CD4-positive, alpha-beta T cell treated with Interleukin-17A for 1 hour (primary cell): ENCODE measurements around the gene GRK1.

Experiments
- DNase-seq: peaks from one replicate; pipeline ENCODE4 v3.0.0-alpha.2; 2020

GRK1 gene

DNA sequence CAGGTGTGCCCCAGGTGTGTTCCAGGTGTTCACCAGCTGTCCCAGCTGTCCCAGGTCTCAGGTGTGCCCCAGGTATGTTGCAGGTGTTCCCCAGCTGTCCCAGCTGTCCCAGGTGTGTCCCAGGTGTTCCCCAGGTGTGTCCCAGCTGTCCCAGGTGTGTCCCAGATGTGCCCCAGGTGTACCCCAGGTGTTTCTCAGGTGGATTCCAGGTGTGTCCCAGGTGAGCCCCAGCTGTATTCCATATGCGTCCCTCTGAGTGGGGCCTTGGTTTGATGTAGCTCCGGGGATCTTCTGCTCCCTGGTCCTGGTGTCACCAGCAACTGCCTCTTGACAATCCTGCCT, 719 bp upstream of the GRK1 start:
- no peak for DNase-seq

DNA sequence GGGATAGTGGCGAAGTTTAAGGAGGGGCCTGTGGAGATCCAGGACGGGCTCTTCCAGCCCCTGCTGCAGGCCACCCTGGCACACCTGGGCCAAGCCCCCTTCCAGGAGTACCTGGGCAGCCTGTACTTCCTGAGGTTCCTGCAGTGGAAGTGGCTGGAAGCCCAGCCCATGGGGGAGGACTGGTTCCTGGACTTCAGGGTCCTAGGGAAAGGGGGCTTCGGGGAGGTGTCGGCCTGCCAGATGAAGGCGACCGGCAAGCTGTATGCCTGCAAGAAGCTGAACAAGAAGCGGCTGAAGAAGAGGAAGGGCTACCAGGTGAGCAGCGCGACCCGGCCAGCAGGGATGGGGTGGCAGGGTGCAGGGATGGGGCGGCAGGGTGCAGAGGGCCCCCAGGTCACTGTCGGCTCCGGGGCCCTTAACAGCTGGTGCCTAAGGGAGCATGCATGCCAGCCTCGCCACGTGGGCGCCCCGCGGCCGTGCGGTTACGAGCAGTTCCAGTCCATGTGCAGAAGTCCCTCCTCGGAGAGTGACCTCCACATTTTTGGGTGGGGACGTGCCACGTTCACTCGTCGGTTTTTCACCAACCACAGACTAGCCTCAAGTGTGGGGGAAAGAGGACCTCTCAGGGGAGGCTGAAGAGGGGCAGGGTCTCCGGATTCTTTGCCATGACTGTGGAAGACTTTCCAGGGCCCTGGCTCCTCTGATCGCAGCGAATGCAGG, 912 bp downstream of the GRK1 start:
- no peak for DNase-seq

DNA sequence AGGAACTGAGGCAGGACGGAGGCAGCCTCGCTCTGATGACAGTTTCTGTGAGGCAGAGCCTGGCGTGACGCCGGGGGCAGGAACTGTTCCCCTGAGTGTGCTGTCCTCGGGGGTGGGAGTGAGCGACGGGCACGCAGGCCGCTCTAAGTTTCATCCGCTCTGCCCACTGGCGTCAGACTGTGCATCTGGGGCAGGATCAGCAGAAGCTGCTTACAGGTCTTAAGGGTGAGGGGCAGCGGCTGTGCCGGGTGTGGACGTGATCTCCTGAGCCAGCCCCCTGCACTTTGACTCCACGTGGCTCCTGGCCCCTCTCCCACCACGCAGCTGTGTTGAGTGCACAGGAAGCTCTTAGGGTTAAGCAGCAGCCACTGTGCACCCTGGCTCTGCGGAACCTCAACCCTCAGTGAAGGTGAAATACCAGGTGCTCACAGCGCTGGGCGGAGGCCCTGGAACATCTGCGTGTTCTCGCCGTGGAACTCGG, 1.5 kb downstream of the GRK1 start:
- no peak for DNase-seq

DNA sequence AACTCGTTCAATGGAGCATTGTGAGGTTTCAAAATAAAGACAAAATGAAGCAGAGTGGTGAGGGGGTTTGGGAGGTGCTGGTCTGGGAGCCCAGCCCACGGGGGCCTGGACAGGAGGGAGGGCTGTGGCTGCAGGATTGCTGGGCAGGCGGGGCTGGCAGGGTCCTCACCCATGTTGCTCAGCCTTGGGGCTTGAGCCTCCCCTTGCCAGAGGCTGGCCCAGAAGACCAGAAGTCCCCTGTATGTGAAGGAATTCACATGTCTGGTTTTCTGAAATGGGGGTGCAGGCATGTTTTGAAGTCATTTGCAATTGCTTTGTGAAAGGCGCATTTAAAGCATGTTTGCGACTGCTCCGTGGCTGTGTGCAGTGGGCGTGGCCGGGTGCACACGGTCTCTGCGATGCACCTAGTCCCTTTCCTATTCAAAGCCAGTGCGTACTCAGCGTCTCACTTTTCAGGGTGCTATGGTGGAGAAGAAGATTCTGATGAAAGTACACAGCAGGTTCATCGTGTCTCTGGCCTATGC, 2.3 kb downstream of the GRK1 start:
- no peak for DNase-seq

DNA sequence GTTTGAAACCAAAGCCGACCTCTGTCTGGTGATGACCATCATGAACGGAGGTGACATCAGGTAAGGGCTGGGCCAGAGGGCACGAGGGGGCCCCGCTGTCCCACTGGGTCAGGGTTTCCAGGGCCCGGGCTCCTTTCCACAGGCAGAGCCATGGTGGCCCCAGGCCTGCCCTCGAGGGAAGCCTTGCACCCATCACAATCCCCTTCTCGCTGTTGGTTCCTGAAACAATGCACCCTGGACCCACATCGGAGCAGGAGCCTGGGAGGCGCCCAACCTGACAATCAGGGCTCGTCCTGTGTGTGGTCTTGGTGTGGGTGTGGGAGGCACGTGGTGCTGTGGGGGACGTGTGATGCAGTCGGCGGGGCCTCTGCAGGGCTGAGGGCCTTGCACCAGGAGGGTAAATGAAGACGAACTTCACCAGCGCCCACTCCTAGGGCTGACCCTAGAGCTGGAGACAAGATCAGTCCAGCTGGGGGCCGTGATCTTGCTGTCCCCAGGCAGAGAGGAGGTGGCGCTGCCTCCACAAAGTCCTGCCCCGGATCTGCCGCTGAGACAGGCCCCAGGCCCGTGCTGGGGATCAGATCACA, 2.8 kb downstream of the GRK1 start:
- no peak for DNase-seq

DNA sequence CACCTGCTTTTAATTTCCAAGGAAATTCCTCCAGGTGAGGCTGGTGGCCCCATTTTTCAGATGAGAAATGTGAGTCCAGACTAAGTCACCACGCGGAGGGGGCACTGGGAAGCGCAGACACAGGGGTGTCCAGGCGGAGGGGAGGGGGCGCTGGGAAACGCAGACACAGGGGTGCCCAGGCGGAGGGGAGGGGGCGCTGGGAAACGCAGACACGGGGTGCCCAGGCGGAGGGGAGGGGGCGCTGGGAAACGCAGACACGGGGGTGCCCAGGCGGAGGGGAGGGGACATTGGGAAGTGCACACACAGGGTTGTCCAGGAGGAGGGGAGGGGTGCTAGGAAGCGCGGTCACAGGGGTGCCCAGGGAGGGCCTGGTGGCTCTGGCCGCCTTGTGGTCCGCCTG, 3.5 kb downstream of the GRK1 start:
- no peak for DNase-seq

DNA sequence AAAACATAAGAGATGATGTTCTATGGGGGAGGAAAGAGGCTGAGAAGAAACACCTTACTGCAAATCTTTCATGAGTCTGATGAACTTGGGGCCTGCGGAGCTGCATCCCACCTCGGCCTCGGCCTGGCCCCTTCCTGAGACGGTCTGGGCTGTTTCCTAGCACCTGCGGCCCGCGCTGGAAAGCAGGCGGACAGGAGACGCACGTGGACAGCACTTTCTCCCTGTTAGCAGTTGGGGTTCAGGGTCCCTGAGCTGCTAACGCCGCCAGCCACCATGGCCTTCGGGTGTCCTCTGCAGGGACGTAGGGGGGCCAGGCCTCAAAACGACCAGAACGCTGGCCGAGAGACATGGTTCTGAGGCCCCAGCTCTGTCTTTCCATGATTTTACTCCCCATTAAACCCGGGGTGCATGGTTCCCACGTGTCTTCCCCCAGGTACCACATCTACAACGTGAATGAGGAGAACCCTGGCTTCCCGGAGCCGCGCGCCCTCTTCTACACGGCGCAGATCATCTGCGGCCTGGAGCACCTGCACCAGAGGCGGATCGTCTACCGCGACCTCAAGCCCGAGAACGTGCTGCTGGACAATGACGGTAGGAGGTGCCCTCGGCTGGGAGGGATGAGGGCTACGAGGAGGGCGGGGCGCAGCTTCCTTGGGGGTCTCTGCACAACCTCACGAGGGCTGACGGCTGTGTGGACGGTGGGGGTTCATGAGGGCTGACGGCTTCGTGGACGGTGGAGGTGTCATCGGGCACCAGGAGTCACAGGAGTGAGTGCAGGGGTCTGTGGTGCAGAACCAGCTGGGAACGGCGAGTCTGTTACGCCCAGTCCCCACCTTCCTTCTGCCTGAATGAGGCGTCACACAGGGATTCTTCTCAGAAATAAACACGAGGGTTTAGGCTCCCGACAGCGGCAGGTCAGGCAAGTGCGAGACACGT, 4.3 kb downstream of the GRK1 start:
- DNase-seq = no peak

DNA sequence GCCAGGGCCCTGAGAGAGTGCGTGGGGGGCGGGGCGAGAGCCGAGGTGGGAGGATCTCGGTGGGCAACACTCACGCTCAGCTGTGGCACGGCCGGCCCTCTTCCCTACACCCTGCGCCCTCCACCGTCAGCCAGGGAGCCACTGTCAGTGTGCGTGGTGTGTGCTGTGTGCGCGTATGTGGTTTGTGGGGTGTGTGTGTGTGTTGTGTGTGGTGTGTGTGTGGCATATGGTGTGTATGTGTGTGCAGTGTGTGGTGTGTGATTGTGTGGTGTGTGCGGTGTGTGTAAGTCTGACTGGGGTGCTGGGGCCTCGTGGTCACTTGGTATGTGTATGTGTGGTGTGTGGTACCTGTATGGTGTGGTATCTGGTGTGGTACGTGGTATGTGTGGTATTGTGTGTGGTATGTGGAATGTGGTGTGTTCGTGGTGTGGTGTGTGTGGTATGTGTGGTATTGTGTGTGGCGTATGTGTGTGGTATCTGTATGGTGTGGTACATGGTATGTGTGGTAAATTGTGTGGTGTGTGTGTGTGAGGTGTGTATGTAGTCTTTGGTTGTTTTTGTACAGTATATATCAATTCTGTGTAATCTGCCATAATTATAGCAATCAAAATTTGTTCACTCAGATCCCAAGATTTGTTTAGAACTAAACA, 5.1 kb downstream of the GRK1 start:
- DNase-seq = no peak

DNA sequence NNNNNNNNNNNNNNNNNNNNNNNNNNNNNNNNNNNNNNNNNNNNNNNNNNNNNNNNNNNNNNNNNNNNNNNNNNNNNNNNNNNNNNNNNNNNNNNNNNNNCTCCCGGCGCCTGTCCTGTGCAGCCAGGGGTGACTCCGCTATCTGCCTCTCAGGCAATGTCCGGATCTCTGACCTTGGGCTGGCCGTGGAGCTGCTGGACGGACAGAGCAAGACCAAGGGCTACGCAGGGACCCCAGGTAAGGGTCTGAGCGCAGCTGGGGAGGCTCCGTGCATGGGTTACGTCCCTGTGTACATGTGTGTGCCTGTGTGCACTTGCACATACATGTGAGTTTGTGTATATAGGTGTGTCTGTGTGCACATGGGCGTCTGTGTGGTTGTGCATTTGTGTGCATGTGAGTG, 55.9 kb downstream of the GRK1 start:
- DNase-seq = no peak

DNA sequence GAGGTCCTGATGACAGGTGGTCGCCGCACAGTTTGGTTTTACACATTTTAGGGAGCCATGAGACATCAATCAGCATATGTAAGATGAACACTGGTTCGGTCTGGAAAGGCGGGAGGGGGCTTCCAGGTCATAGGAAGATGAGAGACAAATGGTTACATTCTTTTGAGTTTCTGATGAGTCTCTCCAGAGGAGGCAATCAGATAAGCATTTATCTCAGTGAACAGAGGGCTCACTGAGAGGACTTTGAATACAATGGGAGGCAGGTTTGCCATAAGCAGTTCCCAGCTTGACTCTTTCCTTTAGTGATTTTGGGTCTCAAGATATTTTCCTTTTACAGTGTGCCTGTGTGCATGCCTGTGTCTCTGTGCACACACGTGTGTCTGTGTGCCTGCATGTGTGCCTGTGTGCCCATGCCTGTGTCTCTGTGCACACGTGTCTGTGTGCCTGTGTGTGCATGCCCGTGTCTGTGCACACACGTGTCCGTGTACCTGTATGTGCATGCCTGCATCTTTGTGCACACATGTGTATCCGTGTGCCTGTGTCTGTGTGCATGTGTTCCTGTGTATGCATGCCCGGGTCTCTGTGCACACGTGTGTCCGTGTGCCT, 56.5 kb downstream of the GRK1 start:
- no peak for DNase-seq

DNA sequence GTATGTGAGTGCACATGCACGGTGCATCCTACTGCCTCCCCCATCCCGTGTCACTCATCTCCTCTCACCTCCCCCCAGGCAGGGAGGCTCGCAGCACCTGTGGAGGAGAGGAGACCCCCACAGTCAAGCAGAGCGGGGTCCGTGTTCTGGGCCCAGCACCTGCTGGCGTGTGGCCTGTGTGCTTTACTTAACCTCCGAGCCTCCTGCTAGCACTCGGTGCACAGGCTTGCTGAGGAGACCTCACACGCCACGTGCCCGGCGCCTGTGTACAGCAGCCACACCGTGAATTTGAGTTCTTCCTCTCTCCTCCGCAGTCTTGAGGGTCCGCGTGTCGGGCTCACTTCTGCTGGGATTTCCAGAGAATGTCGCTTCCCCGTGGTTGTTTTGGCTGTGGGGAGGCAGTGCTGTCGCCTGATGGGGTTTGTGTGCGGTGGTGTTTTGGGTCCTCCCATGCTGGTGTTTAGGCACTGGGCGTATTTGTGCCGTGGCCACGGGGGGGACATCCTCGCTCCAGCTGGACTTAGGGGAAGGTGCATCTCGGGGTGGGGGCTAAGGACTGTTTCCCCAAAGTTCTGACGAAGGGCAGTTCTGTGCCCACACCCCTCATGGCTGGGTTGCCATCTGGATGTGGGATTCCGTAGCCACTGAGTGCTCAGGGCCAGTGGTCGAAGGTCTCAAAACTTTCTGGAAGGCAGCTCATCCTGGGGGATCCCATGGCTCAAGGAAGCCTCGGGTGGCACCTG, 57.2 kb downstream of the GRK1 start:
- DNase-seq = no peak

DNA sequence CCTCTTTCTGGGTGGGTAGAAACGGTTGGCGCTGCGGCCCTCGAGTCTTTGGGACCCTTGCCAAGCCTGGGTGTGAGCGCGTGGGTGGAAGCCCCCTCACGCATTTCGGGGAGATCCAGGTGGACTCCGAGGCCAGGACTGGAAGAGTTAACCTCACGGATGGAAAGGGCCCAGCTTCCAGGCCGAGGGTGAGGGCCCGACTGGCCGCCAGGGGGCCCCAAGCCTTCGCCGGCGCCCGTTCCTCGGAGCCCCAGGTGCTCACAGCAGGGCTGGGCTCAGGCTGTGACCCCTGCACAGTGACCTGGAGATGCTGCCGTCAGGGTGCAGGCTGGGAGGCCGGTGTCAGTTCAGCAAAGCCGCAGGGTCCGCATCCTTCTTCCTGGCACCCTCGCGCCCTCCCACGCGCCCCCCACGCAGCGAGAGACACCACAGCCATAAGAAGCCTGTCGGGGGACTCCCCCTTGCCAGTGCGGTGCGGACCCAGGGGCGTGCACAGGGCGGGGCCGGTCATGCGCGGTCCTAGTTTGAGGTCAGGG, 57.8 kb downstream of the GRK1 start:
- peak; percentile 90 for DNase-seq

DNA sequence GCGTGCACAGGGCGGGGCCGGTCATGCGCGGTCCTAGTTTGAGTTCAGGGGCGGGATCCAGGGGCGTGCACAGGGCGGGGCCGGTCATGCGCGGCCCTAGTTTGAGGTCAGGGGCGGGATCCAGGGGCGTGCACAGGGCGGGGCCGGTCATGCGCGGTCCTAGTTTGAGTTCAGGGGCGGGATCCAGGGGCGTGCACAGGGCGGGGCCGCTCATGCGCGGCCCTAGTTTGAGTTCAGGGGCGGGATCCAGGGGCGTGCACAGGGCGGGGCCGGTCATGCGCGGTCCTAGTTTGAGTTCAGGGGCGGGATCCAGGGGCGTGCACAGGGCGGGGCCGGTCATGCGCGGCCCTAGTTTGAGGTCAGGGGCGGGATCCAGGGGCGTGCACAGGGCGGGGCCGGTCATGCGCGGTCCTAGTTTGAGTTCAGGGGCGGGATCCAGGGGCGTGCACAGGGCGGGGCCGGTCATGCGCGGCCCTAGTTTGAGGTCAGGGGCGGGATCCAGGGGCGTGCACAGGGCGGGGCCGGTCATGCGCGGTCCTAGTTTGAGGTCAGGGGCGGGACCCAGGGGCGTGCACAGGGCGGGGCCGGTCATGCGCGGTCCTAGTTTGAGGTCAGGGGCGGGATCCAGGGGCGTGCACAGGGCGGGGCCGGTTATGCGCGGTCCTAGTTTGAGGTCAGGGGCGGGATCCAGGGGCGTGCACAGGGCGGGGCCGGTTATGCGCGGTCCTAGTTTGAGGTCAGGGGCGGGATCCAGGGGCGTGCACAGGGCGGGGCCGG, 58.5 kb downstream of the GRK1 start:
- DNase-seq = peak; percentile 77

DNA sequence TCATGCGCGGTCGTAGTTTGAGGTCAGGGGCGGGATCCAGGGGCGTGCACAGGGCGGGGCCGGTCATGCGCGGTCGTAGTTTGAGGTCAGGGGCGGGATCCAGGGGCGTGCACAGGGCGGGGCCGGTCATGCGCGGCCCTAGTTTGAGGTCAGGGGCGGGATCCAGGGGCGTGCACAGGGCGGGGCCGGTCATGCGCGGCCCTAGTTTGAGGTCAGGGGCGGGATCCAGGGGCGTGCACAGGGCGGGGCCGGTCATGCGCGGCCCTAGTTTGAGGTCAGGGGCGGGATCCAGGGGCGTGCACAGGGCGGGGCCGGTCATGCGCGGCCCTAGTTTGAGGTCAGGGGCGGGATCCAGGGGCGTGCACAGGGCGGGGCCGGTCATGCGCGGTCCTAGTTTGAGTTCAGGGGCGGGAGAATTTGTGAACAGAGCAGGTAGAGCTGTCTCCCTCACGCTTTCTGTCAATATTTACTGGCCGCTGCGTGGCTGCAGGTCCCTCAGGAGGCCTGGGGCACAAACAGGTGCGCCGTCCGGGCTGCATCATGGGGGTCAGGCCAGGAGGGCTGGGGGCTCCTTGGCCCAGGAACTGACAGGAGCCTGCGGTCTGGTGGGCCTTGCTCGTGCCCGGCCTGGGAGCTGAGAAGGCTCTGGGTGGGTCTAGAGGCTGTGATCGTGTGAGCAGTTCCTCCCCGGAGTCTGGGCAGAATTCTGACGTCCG, 59.2 kb downstream of the GRK1 start:
- peak; percentile 42 for DNase-seq

DNA sequence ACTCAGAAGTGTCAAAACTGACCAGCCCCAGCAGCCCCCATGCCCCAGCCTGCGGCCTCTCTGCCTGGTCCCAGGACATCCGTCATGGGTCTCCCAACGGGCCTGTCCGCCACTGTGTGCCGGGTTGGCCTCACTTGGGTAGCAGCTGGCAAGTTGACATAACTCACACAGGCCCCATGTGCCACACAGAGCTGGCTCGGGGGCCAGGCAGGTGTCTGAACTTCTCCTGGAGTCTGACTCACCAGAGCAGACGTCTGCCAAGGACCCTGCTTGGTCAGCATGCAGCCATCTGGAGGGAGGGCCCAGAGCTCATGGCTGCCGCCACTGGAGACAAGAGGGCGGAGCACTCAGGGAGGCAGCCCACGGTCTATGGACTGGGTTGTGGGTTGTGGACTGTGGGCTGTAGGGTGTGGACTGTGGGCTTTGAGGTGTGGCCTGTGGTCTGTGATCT, 60.0 kb downstream of the GRK1 start:
- no peak for DNase-seq

DNA sequence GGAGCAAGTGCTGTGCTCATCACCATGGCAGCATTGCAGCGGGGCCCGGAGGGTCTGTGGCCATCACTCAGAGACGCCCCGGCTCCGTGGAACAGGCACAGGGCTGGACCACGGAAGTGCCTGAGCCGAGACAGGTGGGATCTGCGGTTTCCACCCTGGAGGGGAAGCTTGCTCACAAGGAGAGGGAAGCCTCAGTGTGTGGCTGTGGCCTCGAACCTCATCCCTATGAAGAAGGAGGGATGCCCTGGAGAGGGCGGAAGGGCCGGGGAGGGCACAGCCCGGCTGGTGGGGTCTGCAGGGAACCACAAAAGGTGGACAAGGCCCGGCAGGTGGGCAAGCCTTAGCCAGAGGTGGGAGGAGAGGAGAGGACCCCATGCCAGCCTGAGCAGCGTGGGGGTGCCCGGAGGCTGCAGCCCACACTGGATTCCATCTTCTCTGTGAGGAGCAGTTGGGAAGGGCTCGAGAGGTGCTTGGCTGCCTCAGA, 61.6 kb downstream of the GRK1 start:
- no peak for DNase-seq

DNA sequence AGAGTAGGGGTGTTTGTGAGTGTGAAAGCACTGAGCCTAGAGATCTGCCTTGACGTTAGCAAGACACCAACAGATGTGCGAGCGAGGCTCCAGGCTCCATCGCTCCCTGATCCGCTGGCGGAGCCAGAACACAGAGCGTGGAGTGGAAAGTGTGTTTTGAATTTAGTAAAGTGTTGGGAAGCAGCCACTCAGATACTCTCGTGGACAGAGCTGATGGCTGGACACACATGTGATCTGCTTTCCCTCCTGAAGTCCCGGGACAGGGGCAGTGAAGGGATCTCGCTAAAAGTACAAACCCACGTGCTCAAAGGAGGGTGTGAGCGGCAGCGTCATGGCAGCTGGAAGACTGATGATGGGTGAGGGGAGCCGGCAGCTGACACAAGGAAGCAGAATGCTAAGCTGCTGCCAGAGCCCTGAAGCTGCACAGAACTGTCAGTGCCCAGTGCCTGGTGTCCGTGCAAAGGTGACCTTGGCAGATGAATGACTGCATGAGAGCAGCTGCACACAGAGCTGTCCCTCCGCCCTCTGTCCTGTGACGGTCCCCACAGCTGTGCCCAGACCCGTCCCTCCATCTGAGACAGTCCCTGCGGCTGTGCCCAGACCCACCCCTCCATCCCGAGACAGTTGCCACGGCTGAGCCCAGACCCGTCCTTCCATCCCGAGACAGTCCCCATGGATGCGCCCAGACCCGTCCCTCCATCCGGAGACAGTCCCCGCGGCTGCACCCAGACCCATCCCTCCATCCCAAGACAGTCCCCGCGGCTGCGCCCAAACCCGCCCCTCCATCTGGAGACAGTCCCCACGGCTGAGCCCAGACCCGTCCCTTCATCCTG, 62.4 kb downstream of the GRK1 start:
- DNase-seq = no peak

DNA sequence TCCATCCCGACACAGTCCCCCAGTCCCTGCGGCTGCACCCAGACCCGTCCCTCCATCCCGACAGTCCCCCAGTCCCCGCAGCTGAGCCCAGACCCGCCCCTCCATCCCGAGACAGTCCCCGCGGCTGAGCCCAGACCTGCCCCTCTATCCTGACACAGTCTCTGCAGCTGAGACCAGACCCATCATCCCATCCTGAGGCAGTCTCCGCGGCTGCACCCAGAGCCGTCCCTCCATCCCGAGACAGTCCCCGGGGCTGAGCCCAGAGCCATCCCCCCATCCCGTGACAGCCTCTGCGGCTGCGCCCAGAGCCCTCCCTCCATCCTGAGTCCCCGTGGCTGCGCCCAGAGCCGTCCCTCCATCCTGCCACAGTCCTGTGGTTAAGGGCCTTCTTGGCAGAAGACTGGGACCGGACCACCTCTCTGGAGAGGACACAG, 63.3 kb downstream of the GRK1 start:
- DNase-seq = no peak

DNA sequence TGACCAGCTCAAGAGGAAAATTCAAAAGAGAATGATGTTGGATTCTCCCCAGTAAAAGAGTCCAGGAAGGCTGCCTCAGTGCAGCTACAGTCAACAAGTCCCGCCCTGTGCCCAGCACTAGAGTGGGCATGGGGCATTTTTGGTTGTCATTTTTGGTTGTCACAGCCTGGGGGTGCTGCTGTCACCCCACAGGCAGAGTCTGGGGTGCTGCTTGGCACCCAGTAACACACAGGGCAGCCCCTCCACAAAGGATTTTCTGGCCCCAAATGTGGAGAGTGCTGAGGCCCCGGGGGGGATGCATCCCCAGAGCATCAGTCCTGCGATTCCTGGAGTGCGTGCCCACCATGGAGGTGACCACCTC, 63.8 kb downstream of the GRK1 start:
- no peak for DNase-seq
